HG03432 (cell line): Measurements from ENCODE around the gene CCDC40.

ENCODE experiments used
- ATAC-seq: cut with Tn5 transposase; IDR thresholded peaks from one replicate; pipeline ENCODE4 v1.9.1; 2021; ENCODE audit warnings: mild to moderate bottlenecking, moderate library complexity; ENCODE audit not compliant: unreplicated experiment

CCDC40 gene

GRCh38 chr17:80110927-80111701 is 74.7 kb downstream of the CCDC40 start:
- ATAC-seq: no peak

- no peak for ATAC-seq
Observed at GRCh38 chr17:80111702-80112470, 75.4 kb downstream of the CCDC40 start.

GRCh38 chr17:80112471-80113032 is 76.1 kb downstream of the CCDC40 start:
- ATAC-seq: no peak

GRCh38 chr17:80113033-80113484 is 76.6 kb downstream of the CCDC40 start:
- no peak for ATAC-seq

DNA sequence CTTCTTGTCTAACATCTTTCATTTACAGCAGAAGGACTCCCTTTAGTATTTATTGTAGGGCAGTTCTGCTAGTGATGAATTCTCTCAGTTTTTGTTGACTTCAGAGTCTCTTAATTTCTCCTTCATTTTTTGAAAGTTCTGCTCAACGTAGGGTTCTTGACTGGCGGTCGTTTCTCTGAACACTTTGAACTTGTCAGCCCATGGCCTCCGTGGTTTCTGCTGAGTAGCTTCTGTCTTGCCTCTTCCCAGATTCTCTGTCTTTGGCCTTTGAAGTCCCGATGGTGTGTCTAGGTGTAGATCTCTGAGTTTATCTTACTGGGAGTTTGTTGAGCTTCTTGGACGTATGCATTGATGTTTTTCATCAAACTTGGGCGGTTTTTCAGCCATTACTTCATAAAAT is 78.3 kb downstream of the CCDC40 start:
- no peak for ATAC-seq

DNA sequence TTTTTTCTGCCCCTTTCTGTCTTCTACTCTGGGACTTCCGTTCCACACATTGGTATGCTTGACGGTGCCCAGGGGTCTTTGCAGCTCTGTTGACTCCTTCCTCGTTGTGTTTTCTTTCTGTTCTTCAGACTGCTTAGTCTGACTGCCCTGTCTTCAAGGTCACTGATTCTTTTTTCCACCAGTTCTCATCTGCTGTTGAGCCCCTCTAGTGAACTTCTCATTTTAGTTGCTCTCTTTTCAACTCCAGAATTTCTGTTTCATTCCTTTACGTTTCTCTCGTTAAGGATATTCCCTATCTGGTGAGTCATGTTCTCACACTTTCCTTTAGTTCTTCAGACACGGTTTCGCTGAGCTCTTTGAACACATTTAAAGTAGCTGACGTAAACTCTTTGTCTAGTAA is 78.7 kb downstream of the CCDC40 start:
- ATAC-seq: no peak

- no peak for ATAC-seq
Observed at GRCh38 chr17:80116276-80116920, 80.0 kb downstream of the CCDC40 start.

GRCh38 chr17:80116921-80117380 is 80.5 kb downstream of the CCDC40 start:
- ATAC-seq: no peak

- ATAC-seq: no peak
Observed at GRCh38 chr17:80117491-80118401, 81.3 kb downstream of the CCDC40 start.

DNA sequence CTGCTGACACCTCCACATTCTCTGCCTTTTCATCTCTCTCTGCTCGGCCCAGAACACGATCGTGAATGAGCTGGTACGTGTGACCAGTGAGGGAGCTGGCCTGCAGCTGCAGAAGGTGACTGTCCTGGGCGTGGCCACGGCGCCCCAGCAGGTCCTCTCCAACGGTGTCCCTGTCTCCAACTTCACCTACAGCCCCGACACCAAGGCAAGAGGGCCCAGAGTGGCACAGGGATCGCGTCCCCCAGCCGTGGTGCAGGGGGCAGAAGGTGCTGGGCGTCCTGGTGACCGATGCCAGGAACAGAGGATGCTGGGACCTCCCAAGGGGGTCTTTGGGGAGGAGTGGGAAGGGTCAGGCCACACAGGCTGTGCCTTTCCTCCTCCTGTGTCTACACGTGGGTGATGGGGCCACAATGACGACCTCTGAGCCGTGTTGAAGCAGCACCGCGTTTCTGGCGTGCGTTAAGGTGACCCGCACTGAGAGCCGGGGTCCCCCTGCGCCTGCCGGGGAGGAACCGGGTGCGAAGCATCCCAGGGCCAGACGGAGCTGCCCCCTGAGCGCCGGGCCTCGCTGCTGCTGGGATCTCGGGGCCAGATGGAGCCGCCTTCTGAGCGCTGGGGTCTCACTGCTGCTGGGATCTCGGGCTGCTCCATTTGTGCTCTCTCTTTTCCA is 82.3 kb downstream of the CCDC40 start:
- no peak for ATAC-seq

GRCh38 chr17:80119271-80119791 is 82.9 kb downstream of the CCDC40 start:
- no peak for ATAC-seq

- no peak for ATAC-seq
Observed at GRCh38 chr17:80119839-80120238, 83.4 kb downstream of the CCDC40 start.

- ATAC-seq: no peak
Observed at GRCh38 chr17:80122026-80122575, 85.7 kb downstream of the CCDC40 start.

DNA sequence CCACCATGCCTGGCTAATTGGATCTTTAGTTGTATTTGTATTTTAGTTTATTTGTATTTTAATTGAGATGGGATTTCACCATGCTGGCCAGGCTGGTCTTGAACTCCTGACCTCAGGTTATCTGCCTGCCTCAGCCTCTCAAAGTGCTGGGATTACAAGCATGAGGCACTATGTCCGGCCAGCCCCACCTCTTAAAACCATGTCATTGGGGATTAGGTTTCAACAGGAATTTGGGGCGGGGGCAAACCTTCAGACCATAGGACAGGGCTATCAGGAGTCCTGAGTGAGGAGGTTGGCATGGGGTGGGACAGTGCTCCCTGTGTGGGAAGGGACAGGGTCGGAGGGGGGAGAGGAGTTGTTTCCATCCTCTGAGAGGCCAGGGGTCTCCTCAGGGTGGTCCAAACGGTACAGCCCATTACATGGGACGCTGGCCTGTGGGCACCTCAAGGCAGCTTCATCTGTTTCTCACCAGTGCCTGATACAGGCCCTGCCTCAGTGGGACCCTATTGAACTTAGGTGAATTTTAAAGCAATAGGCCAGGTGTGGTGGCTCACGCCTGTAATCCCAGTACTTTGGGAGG is 86.6 kb downstream of the CCDC40 start:
- no peak for ATAC-seq

GRCh38 chr17:80123791-80124190 is 87.3 kb downstream of the CCDC40 start:
- ATAC-seq: no peak

- no peak for ATAC-seq
Observed at GRCh38 chr17:80124351-80124981, 88.0 kb downstream of the CCDC40 start.

DNA sequence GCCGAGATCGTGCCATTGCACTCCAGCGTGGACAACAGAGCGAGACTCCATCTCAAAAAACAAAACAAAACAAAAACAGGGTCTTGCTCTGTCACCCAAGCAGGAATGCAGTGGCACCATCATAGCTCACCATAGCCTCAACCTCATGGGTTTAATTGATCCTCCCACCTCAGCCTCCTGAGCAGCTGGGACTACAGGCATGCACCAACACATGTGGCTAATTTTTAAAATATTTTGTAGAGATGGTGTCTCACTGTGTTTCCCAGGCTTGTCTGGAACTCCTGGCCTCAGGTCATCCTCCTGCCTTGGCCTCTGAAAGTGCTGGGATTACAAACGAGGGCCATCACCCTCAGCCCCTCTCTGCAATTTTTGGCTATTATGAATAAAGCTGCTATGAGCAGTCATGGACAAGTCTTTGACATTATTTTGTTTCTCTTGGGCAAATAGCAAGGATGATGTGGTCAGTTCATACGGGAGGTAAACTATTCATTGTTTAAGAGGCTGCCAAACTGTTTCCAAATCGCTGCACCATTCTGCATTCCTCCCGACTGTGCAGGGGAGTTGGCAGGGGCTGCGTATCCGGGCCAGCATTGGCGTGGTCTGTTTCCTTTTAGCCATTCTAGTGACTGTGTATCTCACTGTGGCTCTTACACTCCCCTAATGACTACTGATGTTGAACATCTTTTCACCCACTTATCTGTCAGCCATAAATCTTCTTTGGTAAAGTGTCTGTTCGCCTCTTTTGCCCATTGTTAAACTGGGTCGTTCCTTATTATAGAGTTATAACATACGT is 89.4 kb downstream of the CCDC40 start:
- no peak for ATAC-seq

GRCh38 chr17:80126449-80126715 is 89.9 kb downstream of the CCDC40 start:
- no peak for ATAC-seq
